Muscle of back (tissue), 13 donors: ENCODE data around the gene XAGE1A. TPM values are rescaled to one million over a fixed set of nuclear protein-coding genes. Genes with fewer than 3 reads are reported as not detected.
"Not testable (repeated sequence)": the region's sequence is repeated elsewhere in the genome, so short reads cannot be mapped to it uniquely, and the experiment has no call there.

Experiments
- DNase-seq, 3 donors: peaks; one replicate each; pipeline versions ENCODE4 v3.0.0 to v3.0.0-alpha.2; 2013
- long read RNA-seq, 9 donors: transcript quantifications; one replicate each; lab custom pipeline, GENCODE V29; 2026
- polyA plus RNA-seq, 10 donors: library from polyadenylated mRNA; unstranded; fragments of 120-200 nt; gene quantifications; one replicate each; pipeline ENCODE4 v1.2.1, GENCODE V29; 2013; ENCODE audit not compliant: insufficient read length in 10 of 10

XAGE1A gene
- under 1 TPM in 2 of 10 donors, not detected in 8; 0.77 to 0.90 TPM for polyA plus RNA-seq
- long read RNA-seq, donor 1, result 0 reads
- long read RNA-seq, donor 2, result 0 reads
- long read RNA-seq, donor 3, result 0 reads
- long read RNA-seq, donor 4, result 0 reads
- long read RNA-seq, donor 5, result 0 reads
- long read RNA-seq, donor 6, result 0 reads
- long read RNA-seq, donor 7, result 0 reads
- long read RNA-seq, donor 8, result 0 reads
- long read RNA-seq, donor 9, result 0 reads

DNA sequence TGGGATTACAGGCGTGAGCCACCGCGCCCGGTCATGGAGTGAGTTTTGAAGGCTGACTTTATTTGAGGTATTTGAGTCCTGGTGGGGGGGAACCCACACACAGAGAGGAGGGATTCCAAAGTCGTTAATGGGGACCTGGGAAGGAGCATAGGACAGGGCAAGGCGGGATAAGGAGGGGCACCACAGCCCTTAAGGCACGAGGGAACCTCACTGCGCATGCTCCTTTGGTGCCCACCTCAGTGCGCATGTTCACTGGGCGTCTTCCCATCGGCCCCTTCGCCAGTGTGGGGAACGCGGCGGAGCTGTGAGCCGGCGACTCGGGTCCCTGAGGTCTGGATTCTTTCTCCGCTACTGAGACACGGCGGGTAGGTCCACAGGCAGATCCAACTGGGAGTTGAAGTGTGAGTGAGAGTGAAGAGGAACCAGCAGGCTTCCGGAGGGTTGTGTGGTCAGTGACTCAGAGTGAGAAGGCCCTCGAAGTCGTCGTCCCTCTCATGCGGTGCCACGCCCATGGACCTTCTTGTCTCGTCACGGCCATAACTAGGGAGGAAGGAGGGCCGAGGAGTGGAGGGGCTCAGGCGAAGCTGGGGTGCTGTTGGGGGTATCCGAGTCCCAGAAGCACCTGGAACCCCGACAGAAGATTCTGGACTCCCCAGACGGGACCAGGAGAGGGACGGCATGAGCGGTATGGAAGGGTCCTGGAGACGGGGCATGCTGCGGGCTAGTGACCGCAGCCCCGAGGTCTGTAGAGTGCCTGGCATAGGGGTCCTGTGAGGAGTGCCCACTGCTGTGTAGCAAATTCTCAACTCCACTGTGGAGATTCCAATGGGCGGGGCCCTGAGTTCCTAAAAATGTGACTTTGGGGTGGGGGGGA is at the start of gene XAGE1A:
Gene XAGE1A, plus strand, starts transcription at position 264 of the 874 bp plus-strand sequence. CDS start 1,554 bp downstream, outside the sequence.
- not testable (repeated sequence) for DNase-seq

GRCh38 chrX:52452031-52452430 is 43.6 kb upstream of the XAGE1A start:
- DNase-seq, result not testable (repeated sequence)

DNA sequence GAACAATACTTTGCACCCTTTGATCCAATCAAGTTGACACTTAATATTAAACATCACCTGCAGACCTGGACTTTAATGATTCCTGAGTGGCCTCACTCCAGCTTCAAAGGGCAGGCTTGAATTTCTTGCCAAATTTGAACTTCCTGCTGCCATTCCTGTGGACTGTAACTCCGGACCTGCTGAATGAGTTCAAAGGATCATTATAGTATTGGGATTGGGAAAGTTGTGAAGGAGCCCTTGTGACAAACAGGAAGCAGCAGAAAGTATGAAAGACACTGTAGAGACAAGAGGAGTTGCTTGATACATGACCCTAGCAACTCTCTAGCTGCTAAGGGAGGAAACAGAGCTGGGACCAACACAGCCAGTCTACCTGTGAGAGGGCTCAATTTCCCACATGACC is 24.3 kb upstream of the XAGE1A start:
- not testable (repeated sequence) for DNase-seq

- DNase-seq, result not testable (repeated sequence)
These were observed 788 bp downstream of the XAGE1A start for GRCh38 chrX:52496419-52496772.

- not testable (repeated sequence) for DNase-seq
These were observed 5.8 kb downstream of the XAGE1A start for GRCh38 chrX:52501362-52501761.

DNA sequence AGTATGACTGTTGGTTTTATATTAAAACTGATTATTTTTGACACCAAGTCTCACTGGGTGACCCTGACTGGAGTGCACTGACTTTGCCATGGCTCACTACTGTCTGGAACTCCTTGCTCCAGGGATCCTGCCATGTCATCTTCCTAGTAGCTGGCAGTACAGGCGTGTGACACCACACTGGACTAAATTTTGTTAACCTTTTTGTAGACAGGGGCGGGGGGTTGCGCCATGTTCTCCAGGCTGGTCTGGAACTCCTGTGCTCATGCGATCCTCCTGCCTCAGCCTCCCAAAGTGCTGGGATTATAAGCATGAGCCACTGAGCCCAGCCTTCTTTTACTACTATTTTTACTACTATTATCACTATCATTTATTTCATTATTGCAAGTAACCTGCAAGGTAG is 8.9 kb downstream of the XAGE1A start:
- no peak for DNase-seq

- no peak for DNase-seq
These were observed 11.7 kb downstream of the XAGE1A start for GRCh38 chrX:52507331-52507730.

DNA sequence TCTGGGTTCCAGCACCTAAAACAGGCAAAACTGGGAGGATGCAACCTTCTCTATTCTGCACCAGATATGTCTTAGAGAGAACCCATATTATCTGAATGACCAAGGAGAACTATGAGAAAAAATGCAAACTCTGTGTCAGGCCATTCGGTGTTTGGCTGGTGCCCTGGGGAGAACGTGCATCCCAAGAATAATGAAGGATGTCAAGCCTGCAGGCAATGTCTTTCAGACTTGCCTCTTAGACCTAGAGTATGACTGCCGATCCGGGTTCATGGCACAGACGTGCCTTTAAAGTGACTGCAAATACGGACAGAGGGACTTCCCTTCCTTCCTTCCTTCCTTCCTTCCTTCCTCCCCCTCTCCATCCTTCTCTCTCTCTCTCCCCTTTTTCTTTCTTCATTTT is 14.3 kb downstream of the XAGE1A start:
- DNase-seq, result no peak

GRCh38 chrX:52511126-52511525 is 15.5 kb downstream of the XAGE1A start:
- DNase-seq, result not testable (repeated sequence)

GRCh38 chrX:52516110-52516986 is 20.7 kb downstream of the XAGE1A start:
- DNase-seq, result not testable (repeated sequence)

DNA sequence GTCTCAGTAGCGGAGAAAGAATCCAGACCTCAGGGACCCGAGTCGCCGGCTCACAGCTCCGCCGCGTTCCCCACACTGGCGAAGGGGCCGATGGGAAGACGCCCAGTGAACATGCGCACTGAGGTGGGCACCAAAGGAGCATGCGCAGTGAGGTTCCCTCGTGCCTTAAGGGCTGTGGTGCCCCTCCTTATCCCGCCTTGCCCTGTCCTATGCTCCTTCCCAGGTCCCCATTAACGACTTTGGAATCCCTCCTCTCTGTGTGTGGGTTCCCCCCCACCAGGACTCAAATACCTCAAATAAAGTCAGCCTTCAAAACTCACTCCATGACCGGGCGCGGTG is 21.3 kb downstream of the XAGE1A start, which contains the start of gene XAGE1B:
Gene XAGE1B, minus strand, starts transcription at position 77 of the 339 bp plus-strand sequence. CDS start 1,536 bp downstream, outside the sequence.
- not testable (repeated sequence) for DNase-seq

DNA sequence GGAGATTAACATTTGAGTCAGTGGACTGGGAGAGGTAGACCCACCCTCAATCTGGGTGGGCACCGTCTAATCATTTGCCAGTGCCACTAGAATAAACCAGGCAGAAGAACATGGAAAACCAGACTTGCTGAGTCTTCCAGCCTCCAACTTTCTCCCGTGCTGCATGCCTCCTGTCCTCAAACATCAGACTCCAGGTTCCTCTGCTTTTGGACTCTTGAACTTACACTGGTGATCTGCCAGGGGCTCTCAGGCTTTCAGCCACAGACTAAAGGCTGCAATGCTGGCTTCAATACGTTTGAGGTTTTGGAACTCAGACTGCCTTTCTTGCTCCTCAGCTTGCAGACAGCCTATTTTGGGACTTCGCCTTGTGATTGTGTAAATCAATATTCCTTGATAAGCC is 45.4 kb downstream of the XAGE1A start:
- not testable (repeated sequence) for DNase-seq

DNA sequence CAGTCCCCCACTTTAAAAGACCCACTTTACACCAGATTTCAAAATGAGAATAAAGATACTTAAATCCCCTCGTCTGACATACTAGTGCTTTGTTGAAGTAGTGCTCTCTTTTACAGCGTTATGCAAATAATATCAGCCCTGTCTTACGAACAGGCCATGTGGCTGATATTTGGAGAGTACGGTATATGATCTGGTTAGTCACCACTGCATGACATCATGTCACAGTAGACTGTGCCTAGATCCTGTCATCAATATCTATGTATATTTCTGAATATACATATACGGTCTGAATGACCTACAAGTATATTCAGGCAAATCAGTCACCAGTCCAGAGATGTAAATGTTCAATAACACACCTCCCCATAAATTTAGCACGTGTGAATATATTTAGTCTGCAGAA is 46.7 kb downstream of the XAGE1A start:
- no peak for DNase-seq

DNA sequence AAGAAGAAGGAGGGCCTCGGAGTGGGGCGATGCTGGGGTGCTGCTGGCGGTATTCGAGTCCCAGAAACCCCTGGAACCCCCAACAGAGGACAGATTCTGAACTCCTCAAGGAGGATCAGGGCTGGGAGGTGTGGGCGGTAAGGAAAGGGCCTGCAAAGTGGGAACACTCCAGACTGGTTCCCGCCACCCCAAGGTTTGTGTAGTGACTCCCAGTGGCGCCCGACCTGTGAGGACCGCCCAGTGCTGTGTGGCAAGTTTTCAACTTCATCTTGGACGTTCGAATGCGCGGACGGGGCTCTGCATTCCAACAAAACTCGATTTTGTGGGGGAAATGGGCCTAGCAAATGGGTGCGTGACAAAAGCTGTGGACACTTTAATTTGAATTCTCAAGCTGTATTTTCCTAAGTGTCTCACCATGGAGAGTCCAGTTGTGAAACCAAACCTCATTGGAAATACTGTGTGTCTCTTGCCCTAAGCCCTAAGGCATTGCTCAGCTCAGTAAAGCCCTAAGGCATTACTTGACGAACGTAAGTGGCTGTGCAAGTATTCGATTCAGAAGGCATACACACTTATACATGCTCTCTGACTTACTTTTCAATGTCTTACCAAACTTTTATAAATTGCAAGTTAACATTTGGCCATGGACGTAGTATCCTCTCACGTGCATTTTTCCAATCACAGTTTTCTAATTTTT is 48.7 kb downstream of the XAGE1A start:
- no peak for DNase-seq

- DNase-seq, result not testable (repeated sequence)
These were observed 53.2 kb downstream of the XAGE1A start for GRCh38 chrX:52548769-52549168.

Other genes with a start within 250 kb of the XAGE1A start
- gene XAGE2, start 126.8 kb upstream of the XAGE1A start, polyA plus RNA-seq, result 1 to 10 TPM in 2 of 10 donors, under 1 TPM in 2, not detected in 6; 0.27 to 1.3 (median 0.75) TPM
- gene XAGE1B, start 21.3 kb downstream of the XAGE1A start, polyA plus RNA-seq, result 1 to 10 TPM in 1 of 10 donors, under 1 TPM in 1, not detected in 8; 0.77 to 1.4 TPM
- not detected for gene SSX7, start 159.1 kb downstream of the XAGE1A start, polyA plus RNA-seq
- not detected for gene SSX2, start 211.4 kb downstream of the XAGE1A start, polyA plus RNA-seq